Regular cardiac myocyte (primary cell): ENCODE measurements around the gene NEUROD4. TPM values are rescaled to one million over a fixed set of nuclear protein-coding genes. Genes with fewer than 3 reads are reported as not detected.

Experiments used
- total RNA-seq: library from RNA; depleted of rRNA; stranded (reverse); fragments of >200 nt; gene quantifications from 2 replicates; pipeline ENCODE4 v1.2.3, GENCODE V29; 2014

The NEUROD4 gene
- not detected in 2 replicates for total RNA-seq

GRCh38 chr12:55019784-55020183 is at the start of gene NEUROD4:
TSS of gene NEUROD4 (plus strand) at chr12:55019974. CDS start at chr12:55026440, 6,466 bp downstream.

GRCh38 chr12:54984658-54985376 is 35.0 kb upstream of the NEUROD4 start, which contains the start of gene TESPA1:
TSS of gene TESPA1 (minus strand) at chr12:54984762. CDS start at chr12:54974562, 10,200 bp downstream.

Other genes with a start within 250 kb of the NEUROD4 start
- gene MUCL1, start 165.5 kb upstream of the NEUROD4 start, total RNA-seq, result not detected in 2 replicates
- not detected in 2 replicates for gene TESPA1, start 35.2 kb upstream of the NEUROD4 start, total RNA-seq
- gene OR9K2, start 106.4 kb downstream of the NEUROD4 start, total RNA-seq, result not detected in 2 replicates
- gene OR10A7, start 201.1 kb downstream of the NEUROD4 start, total RNA-seq, result not detected in 2 replicates
- under 0.01 TPM in 1 of 2 replicates, not detected in the other for gene OR6C74, start 224.6 kb downstream of the NEUROD4 start, total RNA-seq